Right ventricle myocardium inferior (tissue), 1 donor: ENCODE measurements around the gene MMP12. TPM values are rescaled to one million over a fixed set of nuclear protein-coding genes. Genes with fewer than 3 reads are reported as not detected.
"Not testable (repeated sequence)": the region's sequence is repeated elsewhere in the genome, so short reads cannot be mapped to it uniquely, and the experiment has no call there.

Experiments
- ATAC-seq: fragments of 200-7000 bp; cut with Tn5 transposase; one replicate; pipeline ENCODE4 v1.9.1; 2020; ENCODE audit warnings: mild to moderate bottlenecking, moderate library complexity
- DNase-seq: peaks from one replicate; pipeline ENCODE4 v3.0.0; 2021; ENCODE audit errors: missing footprints
- intact Hi-C: fragments of 100-400 bp; cut with DNase I; formaldehyde crosslinking; loops from one replicate; pipeline ENCODE4 v1.11.0; 2022
- long read RNA-seq: library from polyadenylated mRNA; unstranded; transcript quantifications from one replicate; pipeline ENCODE4 v2.0.0, GENCODE V29; 2021
- total RNA-seq: library from RNA; stranded (reverse); fragmentation: NEBNext Ultra II Directional; extraction: Animal tissue kit (Norgen Biotek cat#: 25700); gene quantifications from one replicate; pipeline ENCODE4 v1.2.1, GENCODE V29; 2021
- donor health status: DM: no; HTN: yes; CAD: no; lungs with severe emphysema.

MMP12 gene
- not detected for total RNA-seq
- long read RNA-seq, result 0 reads

DNA sequence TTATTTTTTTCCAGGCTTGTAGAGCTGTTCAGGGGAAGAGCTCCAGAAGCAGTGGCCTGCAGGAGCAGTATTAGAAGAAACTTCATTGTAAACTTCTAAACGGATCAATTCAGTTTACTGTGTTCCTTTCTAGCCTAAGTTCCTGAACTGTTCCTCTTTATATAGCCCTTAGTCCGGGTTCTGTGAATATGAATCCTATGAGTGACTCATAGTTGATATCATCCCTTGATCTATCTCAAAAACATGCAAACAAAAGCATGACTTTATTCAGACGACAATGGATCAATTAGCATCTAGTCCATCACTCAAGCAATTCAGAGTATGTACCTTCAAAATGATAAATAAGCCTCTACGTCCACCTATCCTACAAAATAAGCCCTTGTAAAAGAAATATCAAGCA, at the start of gene MMP12:
Gene MMP12 (minus strand): TSS at position 131 of the 400 bp plus-strand sequence. CDS start 45 bp downstream, at position 86.
- intact Hi-C loops, result no loop called here
- DNase-seq (no peak), ATAC-seq (no peak)

DNA sequence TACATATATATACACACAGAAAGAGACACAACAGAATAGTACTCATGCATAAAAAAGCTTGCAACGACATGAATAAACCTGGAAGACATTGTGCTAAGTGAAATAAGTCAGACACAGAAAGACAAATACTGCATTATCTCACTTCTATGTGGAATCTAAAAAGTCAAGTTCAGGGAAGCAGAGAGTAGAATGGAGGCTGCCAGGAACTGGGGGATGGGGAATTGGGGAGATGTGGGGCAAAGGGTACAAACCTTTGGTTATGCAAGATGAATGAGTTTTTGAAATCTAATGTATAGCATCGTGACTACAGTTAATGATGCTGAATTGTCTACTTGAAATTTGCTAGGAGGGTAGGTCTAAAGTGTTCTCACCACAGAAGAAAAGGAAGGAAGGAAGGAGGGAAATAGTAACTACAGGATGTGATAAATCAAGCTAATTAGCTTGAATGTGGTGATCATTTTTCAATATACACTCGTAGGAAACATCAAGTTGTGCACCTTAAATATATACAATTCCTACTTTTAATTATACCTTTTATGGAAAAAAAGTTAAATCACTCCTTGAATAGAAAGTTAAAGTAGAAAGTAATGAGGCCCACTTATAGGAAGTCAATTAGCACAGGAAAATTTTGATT, 46.9 kb upstream of the MMP12 start:
- no peak for DNase-seq
- no peak for ATAC-seq
- intact Hi-C loops, result no loop called here

DNA sequence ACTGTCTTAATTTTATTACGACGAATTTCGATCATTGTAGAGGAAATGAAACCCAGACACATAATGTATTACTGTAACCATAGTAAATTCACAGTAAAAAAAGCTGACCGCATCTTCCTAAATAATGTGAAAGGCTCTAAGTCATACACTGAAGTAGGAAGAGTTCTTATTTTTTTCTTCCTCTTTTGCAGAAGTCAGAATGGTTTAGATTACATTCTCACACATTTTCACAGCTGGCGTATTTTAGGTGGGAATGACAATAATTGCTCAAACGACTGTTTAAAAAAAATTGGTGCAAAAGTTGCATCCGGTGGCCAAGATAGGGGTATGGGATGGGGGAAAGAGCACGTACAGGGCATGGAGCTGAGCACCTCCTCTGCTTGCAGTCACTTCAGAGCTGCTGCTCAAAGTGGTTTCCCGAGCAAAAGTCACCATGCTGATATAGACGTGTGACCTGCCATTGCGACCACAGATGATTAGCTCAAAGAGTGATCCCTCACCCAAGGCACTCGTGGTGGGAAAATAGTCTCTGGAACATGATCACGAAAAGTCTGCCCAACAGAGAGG, 45.4 kb upstream of the MMP12 start:
- ATAC-seq (peak; percentile 46), DNase-seq (no peak)
- intact Hi-C loops, result no loop called here

DNA sequence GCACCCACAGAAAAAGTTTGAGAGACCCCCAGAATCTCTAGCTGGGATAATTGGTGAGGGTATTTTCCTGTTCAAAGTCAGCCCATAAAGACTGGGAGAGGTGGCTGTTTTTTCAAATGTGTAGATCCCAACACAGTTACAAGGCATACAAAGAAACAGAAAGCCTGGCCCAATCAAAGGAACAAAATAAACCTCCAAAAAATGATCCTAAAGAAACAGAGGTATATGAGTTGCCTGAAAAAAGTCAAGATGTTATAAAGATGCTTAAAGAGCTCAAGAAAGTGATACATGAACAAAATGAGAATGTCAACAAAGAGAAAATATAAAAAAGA, 40.2 kb upstream of the MMP12 start:
- DNase-seq, result no peak
- ATAC-seq, result no peak
- intact Hi-C loops, result no loop called here

DNA sequence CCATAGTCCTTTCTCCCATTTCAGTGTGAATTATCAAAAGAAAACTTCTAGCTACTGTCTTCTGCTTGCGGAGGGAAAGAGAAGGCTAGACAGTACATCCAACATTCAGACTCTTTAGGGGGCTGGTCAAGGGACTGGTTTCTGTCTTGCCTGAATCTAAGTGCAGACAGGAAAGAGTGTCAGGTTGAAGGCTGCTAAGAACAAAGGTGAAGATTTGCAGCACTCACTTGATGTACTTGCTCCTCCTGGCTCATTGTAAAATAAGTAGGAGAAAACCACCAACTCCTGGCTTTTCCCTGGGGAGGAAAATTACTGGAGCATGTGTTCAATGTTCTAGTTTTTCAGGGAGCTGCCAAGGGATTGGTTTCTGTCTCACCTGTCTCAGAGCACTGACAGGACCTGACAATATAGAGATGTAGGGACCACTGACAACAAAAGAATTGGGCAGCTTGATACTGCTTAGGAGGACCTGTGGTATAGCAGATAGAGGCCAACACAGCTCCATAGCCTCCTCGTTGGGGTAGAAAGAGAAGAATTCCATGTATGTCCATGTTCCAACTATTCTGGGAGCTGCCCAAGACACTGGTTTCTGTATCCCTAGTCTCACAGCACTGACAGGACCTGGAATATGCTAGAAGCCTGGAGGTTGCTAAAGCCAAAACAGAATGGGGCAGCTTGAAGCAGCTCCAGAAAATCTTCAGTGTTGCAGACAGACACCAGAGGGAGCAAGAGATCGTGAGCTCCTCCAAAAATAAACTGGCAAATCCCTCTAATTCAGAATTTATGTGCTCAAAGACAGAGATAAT, 39.7 kb upstream of the MMP12 start:
- intact Hi-C loops, result no loop called here
- ATAC-seq, result no peak
- DNase-seq, result no peak

DNA sequence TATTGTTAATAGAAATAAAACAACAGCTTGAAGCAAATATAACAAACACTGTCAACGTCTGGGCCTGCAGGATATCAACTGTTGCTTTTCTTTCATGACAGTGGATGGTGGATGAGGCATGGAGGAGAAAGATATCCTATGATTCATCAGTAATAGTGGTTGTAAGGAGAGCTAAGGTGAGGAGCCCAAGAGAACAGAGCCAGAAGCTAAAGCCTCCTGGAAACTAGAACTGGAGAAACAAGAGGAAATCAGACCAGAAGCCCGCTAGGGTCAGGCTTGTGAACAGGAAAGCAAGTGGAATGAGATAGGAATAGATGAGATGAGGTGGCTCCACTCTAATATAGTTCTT, 37.7 kb upstream of the MMP12 start:
- DNase-seq (no peak), ATAC-seq (no peak)
- intact Hi-C loops, result no loop called here

DNA sequence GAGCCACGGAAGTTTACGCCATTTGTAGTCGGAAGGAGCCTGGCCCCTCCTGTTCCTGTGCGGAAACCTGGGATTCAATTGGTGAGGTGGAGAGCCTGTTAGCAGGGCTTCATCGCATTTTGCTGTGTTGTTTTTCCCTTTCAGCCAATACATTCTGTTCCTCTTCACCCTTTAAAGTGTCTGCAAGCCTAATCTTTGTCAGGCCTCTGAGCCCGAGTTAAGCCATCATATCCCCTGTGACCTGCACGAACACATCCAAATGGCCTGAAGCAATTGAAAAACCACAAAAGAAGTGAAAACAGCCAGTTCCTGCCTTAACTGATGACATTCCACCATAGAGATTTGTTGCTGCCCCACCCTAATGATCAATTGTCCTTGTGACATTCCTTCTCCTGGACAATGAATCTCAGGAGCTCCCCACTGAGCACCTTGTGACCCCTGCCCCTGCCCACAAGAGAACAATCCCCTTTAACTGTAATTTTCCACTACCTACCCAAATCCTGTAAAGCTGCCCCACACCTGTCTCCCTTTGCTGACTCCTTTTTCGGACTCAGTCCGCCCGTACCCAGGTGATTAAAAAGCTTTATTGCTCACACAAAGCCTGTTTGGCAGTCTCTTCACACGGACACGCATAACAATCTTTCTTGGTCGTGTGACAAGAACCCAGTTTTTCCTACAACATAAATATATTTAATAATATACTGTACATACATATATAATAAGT, 37.1 kb upstream of the MMP12 start:
- intact Hi-C loops, result no loop called here
- DNase-seq (no peak), ATAC-seq (no peak)

DNA sequence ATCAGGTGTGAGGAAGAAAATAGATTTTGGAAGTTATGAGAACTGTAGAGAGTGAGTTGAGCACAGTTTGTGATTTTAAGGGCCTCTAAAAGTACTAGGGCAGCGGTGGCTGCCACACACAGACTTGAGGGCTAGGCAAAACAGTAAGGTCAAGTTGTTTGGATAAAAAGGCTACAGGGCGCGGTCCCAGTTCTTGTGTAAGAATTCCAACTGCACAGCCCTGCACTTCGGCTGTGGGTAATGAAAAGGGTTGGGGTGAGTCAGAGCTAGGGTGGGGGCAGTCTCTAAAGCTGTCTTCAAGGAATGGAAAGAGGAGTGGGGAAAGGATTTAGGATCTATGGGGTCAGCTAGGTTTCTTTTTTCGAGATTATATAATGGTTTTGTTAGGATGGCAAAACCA, 31.1 kb upstream of the MMP12 start:
- intact Hi-C loops, ATAC-seq, DNase-seq: not testable (repeated sequence)

DNA sequence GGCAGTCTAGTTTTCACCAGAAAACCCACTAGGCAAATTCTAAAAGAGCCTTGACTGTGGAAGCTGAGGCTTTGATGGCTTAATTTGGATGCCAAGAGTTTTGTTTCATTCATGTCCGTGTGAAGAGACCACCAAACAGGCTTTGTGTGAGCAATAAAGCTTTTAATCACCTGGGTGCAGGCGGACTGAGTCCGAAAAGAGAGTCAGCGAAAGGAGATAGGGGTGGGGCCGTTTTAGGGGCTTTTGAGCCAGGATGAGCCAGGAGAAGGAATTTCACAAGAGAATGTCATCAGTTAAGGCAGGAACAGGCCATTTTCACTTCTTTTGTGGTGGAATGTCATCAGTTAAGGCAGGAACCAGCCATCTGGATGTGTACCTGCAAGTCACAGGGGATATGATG, 29.1 kb upstream of the MMP12 start:
- intact Hi-C loops, ATAC-seq, DNase-seq: not testable (repeated sequence)

DNA sequence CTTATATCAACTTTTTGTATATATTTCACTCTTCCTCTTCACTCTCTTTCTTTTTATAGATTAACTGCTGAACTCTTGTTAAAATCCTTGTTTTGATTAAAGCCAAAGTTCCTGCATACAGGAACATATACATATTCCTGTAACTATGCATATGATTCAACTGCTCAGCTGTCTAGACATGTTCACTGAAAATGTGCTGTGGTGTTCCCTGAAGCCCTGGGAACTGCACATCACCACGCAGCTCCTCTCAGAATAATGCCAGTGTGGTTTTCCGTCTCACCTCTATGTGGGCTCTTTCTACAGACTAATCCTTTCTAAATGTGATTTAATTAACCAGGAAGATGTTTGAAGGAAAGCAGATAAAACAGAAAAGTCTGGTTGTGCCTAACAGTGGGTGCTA, 25.6 kb upstream of the MMP12 start:
- ATAC-seq, result no peak
- no peak for DNase-seq
- intact Hi-C loops, result no loop called here

DNA sequence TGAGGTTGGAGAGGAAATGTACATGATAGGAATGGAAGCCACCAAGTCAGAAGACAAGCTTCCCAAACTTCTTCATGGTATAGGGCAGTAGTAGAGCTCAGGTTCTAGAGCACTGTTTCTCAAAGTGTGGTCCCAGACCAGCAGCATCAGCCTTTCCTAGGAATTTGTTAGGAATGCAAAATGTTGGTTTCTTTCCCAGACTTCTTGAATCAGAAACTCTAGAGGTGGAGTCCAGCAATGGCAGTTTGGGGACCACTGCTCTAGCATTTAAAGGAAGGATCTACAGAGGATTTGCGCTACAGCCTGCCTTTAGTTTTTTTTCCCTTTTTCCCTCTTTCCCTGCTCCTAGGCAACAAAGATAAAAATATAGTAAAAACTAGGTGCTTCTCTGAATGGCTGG, 17.0 kb upstream of the MMP12 start:
- intact Hi-C loops, result no loop called here
- no peak for DNase-seq
- ATAC-seq, result no peak

DNA sequence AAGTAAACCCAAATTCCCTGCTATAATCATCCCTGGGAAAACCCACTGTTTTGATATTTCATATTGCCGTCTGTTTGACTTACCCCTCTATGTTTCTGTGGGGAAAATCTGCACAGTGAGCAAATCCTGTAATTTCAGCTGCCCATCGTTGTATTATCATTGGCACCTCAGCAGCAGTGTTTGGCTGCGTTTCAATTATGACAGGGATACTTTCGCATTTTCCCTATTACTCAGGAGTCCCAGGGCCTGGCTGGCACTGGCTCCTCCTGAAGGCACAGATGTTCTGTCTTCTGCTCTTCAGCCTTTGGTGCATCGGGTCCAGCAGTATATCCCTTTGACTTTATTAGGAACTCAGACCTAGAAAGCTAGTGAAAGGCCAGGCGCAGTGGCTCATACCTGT, 12.2 kb upstream of the MMP12 start:
- intact Hi-C loops, result no loop called here
- DNase-seq (no peak), ATAC-seq (no peak)

DNA sequence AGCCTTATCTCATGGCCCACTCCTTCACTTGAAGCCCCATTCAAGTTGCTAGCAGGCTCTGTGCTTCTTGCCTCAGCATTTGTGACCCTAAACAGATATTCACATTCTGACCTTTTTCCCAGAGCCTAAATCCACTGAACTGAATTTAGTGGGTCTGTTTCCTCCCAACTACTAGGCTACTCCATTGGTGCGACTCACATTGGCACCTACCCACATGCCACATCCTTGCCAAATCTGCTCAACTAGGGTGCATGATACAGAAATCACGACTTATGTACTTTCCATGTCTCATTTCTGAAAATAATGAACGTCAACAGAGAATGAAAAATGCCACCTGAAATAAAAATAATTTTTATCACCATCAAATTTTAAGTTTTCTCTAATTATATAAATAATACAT, 8.4 kb upstream of the MMP12 start:
- ATAC-seq (no peak), DNase-seq (no peak)
- intact Hi-C loops, result no loop called here

DNA sequence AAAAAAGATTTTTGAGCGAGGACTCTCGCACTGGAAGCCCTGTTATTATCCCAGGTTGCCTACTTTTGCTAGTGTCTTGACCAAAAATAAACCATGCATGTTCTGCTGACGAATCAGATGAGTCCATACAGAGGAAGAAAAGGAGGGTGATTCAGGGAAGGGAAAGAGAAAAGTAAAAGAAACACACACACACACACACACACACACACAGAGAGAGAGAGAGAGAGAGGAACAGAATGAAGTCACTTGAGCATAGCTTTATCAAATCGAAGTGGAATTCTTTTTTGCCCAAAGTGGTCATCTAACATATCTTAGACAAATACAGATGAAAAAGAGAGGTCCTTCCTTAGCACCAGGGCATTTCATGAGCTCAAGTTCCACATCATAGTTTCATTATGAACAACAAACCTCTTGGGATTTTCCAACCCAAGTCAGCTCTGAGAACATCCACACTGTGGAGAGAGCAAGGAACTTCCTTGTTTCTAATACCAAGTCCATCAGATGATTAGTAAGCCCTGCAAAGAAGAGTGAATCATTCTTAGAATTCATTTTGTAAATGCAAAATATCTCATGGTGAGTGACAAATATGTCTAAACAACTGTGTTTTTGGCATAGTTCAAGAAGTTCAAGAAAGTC, 7.7 kb upstream of the MMP12 start:
- DNase-seq, result no peak
- ATAC-seq, result no peak
- intact Hi-C loops, result no loop called here

DNA sequence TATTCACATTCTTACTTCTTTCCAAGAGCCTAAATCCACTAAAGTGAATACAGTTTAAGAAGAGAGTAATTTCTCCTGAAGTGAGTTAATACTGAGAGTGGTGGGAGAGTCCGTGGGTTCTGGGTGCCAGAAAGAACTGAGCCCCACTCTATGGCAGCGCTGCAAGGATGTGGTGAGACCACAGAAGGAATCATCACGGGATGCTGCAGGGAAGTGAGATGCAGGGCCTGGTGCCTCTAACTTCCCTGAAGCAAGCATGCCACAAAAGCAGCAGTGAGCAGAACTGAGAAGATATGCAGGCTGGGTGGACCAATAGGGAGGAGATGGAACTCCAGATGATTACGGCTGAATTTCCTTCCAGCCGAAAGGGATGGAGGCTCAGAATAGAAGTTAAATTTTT, 5.0 kb upstream of the MMP12 start:
- DNase-seq (no peak), ATAC-seq (no peak)
- intact Hi-C loops, result no loop called here

DNA sequence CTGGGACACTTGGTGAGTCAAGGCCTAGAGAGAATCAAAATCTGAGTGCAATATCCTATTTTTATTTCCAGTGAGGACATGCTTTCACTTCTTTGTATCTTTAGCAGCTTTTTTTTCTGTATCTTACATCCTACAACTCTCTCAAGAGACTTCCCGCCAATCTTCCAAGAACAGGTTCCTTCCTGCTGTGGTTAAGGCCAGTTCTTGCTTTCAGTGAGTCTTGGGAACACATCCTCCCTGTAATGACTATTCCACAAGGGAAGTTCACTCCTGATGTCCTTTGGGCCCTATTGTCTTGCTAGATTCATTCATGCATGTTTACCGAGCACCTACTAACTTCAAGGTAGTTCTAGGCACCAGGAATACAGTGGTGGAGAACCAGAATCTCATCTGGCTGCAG, 3.8 kb upstream of the MMP12 start:
- intact Hi-C loops, result no loop called here
- ATAC-seq (no peak), DNase-seq (no peak)

DNA sequence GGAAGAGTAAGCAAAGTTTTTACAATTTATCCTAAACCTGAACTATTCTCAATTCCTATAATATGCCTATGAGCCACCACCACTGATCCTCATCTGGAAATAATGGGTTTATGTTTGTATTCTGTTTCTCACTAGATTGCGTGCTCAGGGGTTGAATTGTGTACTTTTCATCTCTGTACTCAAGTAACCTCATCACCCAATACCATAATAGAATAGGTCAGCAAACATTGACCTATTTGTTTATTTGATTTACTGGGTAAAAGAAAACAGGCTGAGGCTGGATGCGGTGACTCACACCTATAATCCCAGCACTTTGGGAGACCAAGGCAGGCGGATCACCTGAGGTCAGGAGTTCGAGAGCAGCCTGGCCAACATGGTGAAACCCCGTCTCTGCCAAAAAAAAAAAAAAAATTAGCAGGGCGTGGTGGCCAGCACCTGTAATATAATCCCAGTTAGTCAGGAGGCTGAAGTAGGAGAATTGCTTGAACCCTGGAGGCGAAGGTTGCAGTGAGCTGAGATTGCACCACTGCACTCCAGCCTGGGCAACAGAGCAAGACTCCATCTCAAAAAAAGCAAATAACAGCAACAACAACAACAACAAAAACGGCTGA, 5.3 kb downstream of the MMP12 start:
- intact Hi-C loops, ATAC-seq, DNase-seq: not testable (repeated sequence)

DNA sequence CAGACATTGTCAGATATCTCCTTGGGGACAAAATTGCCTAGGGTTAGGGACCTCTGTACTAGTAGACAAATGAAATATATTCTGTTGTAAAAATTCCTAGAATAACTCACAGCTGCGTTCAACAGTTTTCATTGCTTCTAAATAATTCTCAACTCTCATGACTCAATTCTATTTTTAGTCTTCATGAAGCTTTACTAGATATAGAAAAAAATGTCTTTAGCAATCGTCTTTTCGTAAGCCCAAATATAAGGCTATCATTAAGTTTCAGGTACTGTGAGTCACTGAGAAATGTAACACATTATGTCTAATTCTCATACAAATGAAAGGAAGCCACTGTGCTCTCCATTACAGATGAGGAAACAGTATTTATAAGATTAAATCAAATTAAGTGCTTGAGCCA, 6.4 kb downstream of the MMP12 start:
- intact Hi-C loops, result no loop called here
- no peak for DNase-seq
- no peak for ATAC-seq

DNA sequence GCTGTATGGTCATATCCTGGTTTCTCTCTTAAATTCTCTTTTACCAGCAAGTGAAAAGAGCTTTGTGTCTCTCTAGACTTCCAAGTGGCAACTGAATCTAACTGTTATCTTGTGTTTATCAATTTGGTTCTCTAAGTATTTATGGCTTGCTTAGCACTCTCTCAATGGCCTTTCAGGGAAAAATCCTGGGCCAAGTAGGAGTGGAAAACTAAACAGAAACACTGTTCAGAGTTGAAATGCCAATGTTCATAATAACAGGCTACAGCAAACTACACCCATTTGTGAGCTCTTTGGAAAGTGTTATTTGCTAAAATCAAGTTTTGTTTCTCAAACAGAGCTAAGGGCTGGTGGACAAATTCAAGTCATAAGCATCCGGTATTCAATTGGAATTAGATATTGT, 10.1 kb downstream of the MMP12 start:
- DNase-seq (no peak), ATAC-seq (no peak)
- intact Hi-C loops, result no loop called here
